Fibroblast of villous mesenchyme (primary cell): ENCODE results near the gene SEMA4B. TPM values are rescaled to one million over a fixed set of nuclear protein-coding genes. Genes with fewer than 3 reads are reported as not detected.
A peak's percentile ranks its signal among the peaks of the same experiment; 100 is the strongest.

Experiments
- DNase-seq: peaks from one replicate; pipeline ENCODE4 v3.0.0-alpha.2; 2010; ENCODE audit warnings: low read depth
- H3K4me3 ChIP-seq: 2 replicates; pipeline ENCODE4 v1.5.1; 2011; ENCODE audit warnings: low read depth, mild to moderate bottlenecking, low read length
- total RNA-seq: library from RNA; depleted of rRNA; stranded (reverse); fragments of >200 nt; gene quantifications from 2 replicates; pipeline ENCODE4 v1.2.3, GENCODE V29; 2012
- TF ChIP-seq, protein P1 (sequence below): IDR thresholded peaks from 2 replicates; pipeline ENCODE4 v1.5.1; 2012; ENCODE audit warnings: low read depth, mild to moderate bottlenecking, low read length; ENCODE audit not compliant: insufficient read depth

Gene SEMA4B
- total RNA-seq, 1 donor = 16.4 TPM

DNA sequence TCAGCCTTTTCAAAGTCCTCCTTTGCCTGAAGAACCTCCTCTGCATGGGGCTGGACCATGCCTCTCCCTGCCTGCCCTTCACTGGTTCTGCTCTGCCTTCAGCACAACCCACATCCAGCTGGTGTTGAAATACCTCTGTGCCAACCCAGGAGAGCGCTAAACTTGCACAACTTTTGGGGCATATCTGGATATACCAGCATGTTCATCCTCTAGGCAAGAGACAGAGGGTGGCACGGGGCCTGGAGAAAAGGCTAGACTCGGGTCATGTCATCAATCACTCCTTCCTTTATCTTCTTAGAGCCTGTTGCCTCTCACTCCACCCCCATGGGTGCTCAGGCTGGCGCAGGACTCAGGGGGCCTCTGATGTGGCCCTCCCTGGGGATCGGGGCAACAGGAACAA is 4.8 kb downstream of the SEMA4B start:
- no peak overlapping the region for H3K4me3 ChIP-seq
- no peak for DNase-seq
- TF ChIP-seq, protein P1, sequence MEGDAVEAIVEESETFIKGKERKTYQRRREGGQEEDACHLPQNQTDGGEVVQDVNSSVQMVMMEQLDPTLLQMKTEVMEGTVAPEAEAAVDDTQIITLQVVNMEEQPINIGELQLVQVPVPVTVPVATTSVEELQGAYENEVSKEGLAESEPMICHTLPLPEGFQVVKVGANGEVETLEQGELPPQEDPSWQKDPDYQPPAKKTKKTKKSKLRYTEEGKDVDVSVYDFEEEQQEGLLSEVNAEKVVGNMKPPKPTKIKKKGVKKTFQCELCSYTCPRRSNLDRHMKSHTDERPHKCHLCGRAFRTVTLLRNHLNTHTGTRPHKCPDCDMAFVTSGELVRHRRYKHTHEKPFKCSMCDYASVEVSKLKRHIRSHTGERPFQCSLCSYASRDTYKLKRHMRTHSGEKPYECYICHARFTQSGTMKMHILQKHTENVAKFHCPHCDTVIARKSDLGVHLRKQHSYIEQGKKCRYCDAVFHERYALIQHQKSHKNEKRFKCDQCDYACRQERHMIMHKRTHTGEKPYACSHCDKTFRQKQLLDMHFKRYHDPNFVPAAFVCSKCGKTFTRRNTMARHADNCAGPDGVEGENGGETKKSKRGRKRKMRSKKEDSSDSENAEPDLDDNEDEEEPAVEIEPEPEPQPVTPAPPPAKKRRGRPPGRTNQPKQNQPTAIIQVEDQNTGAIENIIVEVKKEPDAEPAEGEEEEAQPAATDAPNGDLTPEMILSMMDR = no peak

DNA sequence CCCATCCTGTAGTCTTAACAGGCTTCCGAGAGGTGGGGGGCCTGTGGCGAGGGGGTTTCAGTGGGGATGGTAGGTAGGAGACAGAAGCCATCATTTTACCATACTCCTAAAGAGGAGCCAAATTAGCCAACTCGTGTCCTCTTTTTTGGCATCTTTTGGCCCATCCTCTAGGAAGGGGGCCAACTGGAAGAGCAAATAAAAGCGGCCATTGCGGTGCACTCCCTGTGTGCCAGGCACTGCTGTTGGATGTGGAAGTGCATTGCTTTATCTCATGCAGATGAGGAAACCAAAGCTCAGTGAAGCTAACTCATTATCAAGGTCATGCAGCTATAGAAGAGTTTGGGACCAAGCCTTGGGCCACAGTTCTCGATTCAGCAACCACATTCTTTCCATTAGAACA is 6.1 kb downstream of the SEMA4B start:
- TF ChIP-seq, protein P1 = no peak
- no peak overlapping the region for H3K4me3 ChIP-seq
- no peak for DNase-seq

DNA sequence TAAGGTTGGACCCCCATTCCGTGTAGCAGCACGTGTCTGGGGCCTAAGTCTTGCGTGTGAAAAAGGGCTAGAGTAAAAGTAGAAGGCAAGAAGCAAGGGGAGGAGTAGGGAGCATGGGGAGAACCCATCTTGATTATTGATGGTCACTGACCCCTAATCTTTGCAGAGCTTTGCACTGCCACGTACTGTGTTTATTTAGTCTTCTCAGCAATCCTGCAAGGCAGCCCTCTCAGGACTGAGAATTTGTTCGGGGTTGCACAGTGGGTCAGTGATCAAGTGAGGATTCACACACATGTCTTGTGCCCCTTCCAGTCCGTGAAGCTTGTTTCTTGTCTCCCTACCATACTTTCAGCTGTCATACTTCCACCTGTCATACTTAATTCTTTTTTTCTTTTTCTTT is 7.2 kb downstream of the SEMA4B start:
- no peak overlapping the region for H3K4me3 ChIP-seq
- TF ChIP-seq, protein P1 = no peak
- no peak for DNase-seq

DNA sequence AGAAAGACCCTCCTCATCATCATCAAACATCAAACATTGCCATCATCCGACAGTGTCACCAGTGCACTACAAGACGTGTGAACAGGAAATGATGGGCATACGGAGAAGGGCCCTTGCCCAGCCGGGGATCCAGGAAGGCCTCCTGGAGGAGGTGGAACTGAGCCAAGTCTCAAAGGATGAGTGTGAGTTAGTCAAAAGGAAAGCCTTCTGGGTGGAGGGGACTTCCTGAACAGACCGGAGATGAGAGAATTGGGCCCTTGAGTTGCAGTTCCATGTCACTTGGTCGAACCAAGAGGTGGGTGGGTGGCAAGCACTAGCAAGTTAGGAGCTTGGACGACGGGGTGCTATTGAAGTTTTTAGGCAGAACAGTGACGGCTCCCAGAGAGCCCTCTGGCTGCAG is 8.5 kb downstream of the SEMA4B start:
- TF ChIP-seq, protein P1 = no peak
- DNase-seq = no peak
- no peak overlapping the region for H3K4me3 ChIP-seq

DNA sequence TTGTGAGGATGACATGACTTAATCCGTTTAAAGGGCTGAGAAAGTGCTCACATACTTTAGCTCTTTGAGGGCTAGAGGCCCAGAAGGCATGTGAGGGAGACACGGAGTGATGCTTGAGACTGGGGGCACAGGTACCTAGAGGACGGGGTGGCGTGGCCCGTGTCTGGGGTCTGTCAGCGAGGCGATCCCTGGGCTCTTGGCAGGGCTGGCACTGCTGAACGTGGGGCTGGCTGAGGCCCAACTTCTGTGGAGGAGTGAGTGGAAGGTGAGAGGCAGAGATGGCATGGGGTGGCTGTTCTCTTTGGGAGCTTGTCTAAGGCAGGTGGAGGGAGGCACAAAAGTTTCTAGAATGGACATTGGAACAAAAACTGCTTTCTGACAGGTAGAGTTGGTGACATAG is 9.5 kb downstream of the SEMA4B start:
- no peak for DNase-seq
- no peak overlapping the region for H3K4me3 ChIP-seq
- TF ChIP-seq, protein P1 = no peak

DNA sequence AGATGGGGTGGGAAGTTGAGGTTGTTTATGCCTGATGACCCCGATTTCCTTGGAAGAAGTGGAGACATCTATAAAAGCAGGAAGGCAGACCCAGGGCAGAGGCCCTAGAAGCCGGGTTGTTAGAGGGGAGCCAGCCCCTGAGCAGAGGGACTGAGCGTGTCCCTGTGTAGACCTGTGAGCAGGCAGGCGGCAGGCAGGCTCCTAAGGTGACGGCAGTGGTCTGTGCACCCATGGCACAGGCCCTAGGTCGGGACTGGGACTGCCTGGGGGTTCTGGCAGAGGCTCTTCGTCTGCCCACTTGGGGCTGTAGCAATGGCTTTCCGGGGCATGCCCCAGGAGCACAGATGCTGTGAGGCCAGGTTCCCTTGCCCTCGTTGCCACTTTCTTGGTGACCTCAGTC is 9.9 kb downstream of the SEMA4B start:
- no peak overlapping the region for H3K4me3 ChIP-seq
- DNase-seq = no peak
- TF ChIP-seq, protein P1 = no peak

DNA sequence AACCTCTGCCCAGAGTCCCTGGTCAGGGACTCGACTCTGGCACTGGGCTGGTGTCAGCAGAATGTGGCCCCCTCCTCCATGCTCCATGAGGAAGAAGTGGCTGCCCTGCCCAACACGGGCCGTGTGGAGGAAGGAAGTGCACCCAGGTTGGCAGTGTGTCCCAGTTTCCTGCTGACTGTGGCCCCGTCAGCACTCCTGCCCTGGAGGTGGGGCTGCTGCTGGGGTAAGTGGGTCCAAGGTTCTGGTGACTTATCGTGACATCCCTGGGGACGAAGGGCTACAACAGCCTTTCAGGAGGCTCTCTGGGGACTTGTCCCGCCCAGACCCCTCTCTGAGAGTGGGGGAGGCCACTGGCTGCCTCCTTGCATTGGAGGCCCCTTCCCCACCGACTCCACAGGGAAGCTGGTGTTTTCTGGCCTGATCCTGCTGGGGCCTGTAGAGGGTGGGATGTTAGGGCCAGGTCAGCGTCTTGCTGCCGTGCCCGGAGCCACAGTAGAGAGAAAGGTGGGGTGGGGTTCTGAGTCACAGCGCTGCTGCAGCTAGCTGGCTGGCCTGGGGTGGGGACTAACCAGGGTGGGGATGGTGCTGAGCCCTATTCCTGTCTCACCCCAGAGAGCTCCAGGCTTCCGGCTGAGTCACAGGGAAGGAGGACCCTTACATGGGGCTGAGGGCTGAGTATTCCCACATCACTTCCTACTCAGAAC is 10.5 kb downstream of the SEMA4B start:
- H3K4me3 ChIP-seq = no peak overlapping the region
- DNase-seq = peak; percentile 44
- TF ChIP-seq, protein P1 = no peak
